ENCODE data around the gene ZFYVE19.

Gene ZFYVE19

DNA sequence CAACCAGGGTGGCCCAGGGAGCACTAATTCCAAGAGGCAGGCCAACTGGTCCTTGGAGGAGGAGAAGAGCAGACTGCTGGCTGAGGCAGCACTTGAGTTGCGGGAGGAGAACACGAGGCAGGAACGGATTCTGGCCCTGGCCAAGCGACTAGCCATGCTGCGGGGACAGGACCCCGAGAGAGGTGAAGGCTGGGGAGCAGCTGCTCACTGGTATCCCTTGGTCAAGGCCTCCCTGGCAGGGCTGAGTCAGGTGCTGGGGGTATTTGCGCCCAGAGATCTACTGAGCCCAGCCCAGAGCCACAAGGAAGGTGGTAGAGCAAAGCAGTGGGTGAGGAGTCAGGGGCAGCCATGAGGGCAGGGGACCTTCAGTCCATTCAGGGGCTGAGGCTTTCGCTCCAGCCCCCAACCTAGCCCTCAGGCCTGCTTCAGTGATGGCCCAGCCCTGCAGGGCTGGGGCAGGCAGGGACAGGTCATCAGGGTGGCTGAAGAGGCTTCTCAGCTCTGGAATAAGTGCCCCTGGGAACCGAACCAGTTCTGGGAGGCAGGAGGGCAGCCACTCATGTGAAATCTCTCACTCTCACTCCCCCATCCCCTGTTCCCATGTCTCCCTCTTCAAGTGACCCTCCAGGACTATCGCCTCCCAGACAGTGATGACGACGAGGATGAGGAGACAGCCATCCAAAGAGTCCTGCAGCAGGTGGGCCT, 6.0 kb downstream of the ZFYVE19 start:
- H3K4me2 ChIP-seq (ENCODE audit: insufficient read depth, low read length), result no peak overlapping the region
- DNase-seq (no peak), ATAC-seq (ENCODE audit: insufficient read depth, low read depth) (no peak)
- no peak overlapping the region for H3K9ac ChIP-seq (ENCODE audit: low read depth, low read length)
- peaks cover 10% of the 10 kb centered on the region for H3K79me2 ChIP-seq (ENCODE audit: insufficient read depth, low read length)
- no peaks in the 10 kb centered on the region for H3K27me3 ChIP-seq (ENCODE audit: insufficient read depth, low read length, poor library complexity)
- H3K36me3 ChIP-seq (ENCODE audit: insufficient read depth, low read length), result peaks cover 39% of the 10 kb centered on the region
- no peak overlapping the region for H3K4me3 ChIP-seq (ENCODE audit: low read depth in 1 of 2, low read length in 2 of 2)
- no peaks in the 10 kb centered on the region for H3K9me3 ChIP-seq (ENCODE audit: insufficient read depth, low read length, severe bottlenecking)
- H3K4me1 ChIP-seq (ENCODE audit: insufficient read depth, low read length), result peaks cover 12% of the 10 kb centered on the region
- no peak overlapping the region for H2AFZ ChIP-seq (ENCODE audit: low read depth, low read length)
- H3K27ac ChIP-seq (ENCODE audit: low read length), result no peak overlapping the region
- H4K20me1 ChIP-seq (ENCODE audit: insufficient read depth, low read length), result no peaks in the 10 kb centered on the region
- TF ChIP-seq EZH2 (IDR thresholded peaks at IDR 0.05; ENCODE audit: borderline replicate concordance, low read depth, low read length, severe bottlenecking), result no peak
- TF ChIP-seq, protein P1, sequence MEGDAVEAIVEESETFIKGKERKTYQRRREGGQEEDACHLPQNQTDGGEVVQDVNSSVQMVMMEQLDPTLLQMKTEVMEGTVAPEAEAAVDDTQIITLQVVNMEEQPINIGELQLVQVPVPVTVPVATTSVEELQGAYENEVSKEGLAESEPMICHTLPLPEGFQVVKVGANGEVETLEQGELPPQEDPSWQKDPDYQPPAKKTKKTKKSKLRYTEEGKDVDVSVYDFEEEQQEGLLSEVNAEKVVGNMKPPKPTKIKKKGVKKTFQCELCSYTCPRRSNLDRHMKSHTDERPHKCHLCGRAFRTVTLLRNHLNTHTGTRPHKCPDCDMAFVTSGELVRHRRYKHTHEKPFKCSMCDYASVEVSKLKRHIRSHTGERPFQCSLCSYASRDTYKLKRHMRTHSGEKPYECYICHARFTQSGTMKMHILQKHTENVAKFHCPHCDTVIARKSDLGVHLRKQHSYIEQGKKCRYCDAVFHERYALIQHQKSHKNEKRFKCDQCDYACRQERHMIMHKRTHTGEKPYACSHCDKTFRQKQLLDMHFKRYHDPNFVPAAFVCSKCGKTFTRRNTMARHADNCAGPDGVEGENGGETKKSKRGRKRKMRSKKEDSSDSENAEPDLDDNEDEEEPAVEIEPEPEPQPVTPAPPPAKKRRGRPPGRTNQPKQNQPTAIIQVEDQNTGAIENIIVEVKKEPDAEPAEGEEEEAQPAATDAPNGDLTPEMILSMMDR (IDR thresholded peaks at IDR 0.05; ENCODE audit: borderline replicate concordance, extremely low read depth, low read length, poor library complexity, severe bottlenecking), result no peak

DNA sequence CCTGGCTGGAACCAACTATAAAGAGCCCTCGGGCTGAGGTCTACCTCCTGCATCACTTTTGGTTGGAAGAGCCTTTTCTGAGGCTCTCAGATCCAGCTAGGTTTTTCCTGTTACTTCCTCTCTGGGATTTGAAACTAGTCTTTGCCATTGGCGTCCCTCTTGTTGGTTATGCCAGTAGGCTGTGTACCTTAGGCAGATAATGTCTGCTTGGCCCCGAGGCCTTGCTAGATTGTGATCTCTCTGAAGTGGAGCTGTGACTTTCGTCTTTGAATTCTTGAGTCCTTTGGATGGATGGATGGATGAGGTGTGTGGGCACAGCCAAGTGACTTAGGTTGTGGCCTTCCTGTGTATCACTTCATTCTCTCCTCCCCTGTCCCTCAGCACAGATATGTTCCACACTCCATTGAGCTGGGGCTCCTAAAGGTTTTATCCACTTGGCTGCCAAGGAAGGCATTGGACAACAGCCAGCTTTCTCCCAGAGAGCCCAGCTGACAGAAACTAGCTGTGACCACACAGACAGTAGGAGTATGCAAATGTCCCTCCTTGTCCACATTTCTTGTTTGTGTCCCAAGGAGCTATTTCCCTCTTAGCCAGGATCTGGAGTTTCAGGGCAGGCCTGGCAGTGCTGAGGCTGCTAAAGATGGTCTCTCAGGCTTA, 8.3 kb downstream of the ZFYVE19 start:
- Histone ChIP-seq H4K20me1 (ENCODE audit: insufficient read depth, low read length) (no peaks in the 10 kb centered on the region), H3K79me2 (ENCODE audit: insufficient read depth, low read length) (no peaks in the 10 kb centered on the region), H3K4me2 (ENCODE audit: insufficient read depth, low read length) (no peak overlapping the region), H3K27me3 (ENCODE audit: insufficient read depth, low read length, poor library complexity) (no peaks in the 10 kb centered on the region), H3K4me3 (ENCODE audit: low read depth in 1 of 2, low read length in 2 of 2) (no peak overlapping the region), H3K9me3 (ENCODE audit: insufficient read depth, low read length, severe bottlenecking) (no peaks in the 10 kb centered on the region), H3K27ac (ENCODE audit: low read length) (no peak overlapping the region), H2AFZ (ENCODE audit: low read depth, low read length) (no peak overlapping the region), H3K4me1 (ENCODE audit: insufficient read depth, low read length) (no peaks in the 10 kb centered on the region), H3K9ac (ENCODE audit: low read depth, low read length) (no peak overlapping the region), H3K36me3 (ENCODE audit: insufficient read depth, low read length) (peaks cover 34% of the 10 kb centered on the region)
- DNase-seq (no peak), ATAC-seq (ENCODE audit: insufficient read depth, low read depth) (no peak)
- TF ChIP-seq, protein P1 (IDR thresholded peaks at IDR 0.05; ENCODE audit: borderline replicate concordance, extremely low read depth, low read length, poor library complexity, severe bottlenecking), result no peak
- no peak for TF ChIP-seq EZH2 (IDR thresholded peaks at IDR 0.05; ENCODE audit: borderline replicate concordance, low read depth, low read length, severe bottlenecking)

DNA sequence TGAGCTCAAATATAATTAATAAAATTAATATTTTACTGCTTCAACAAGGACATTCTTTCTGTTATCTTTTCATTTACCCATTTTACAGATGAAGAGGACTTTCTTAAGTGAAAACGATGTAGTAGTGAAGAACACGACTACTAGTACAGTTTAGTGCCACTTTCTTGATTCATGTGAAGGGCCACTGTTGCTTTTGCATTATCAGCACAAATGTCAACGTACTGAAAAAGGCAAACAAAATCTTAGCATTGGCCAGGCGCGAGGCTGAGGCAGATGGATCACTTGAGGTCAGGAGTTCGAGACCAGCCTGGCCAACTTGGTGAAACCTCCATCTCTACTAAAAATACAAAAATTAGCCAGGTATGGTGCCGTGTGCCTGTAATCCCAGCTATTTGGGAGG, 12.2 kb downstream of the ZFYVE19 start:
- Histone ChIP-seq H3K9me3 (ENCODE audit: insufficient read depth, low read length, severe bottlenecking) (no peaks in the 10 kb centered on the region), H3K4me3 (ENCODE audit: low read depth in 1 of 2, low read length in 2 of 2) (no peak overlapping the region), H3K4me2 (ENCODE audit: insufficient read depth, low read length) (no peak overlapping the region), H3K27ac (ENCODE audit: low read length) (no peak overlapping the region), H3K79me2 (ENCODE audit: insufficient read depth, low read length) (no peaks in the 10 kb centered on the region), H3K4me1 (ENCODE audit: insufficient read depth, low read length) (no peaks in the 10 kb centered on the region), H2AFZ (ENCODE audit: low read depth, low read length) (no peak overlapping the region), H3K9ac (ENCODE audit: low read depth, low read length) (no peak overlapping the region), H4K20me1 (ENCODE audit: insufficient read depth, low read length) (no peaks in the 10 kb centered on the region), H3K27me3 (ENCODE audit: insufficient read depth, low read length, poor library complexity) (no peaks in the 10 kb centered on the region), H3K36me3 (ENCODE audit: insufficient read depth, low read length) (peaks cover 5% of the 10 kb centered on the region; the same call in 1 of the 2 replicates)
- no peak for DNase-seq
- no peak for ATAC-seq (ENCODE audit: insufficient read depth, low read depth)
- no peak for TF ChIP-seq EZH2 (IDR thresholded peaks at IDR 0.05; ENCODE audit: borderline replicate concordance, low read depth, low read length, severe bottlenecking)
- TF ChIP-seq, protein P1 (IDR thresholded peaks at IDR 0.05; ENCODE audit: borderline replicate concordance, extremely low read depth, low read length, poor library complexity, severe bottlenecking), result no peak
